ENCODE results near the gene FNDC3B.

FNDC3B gene

GRCh38 chr3:172449466-172450149 lies 410.2 kb downstream of the FNDC3B start:
- H3K4me3 ChIP-seq (ENCODE audit: low read length, poor library complexity, severe bottlenecking): no peak overlapping the region
- no peaks in the 10 kb centered on the region for H3K79me2 ChIP-seq (ENCODE audit: insufficient read depth, low read length)
- no peaks in the 10 kb centered on the region for H3K4me1 ChIP-seq (ENCODE audit: insufficient read depth, low read length, poor library complexity, severe bottlenecking)
- no peak for TF ChIP-seq EZH2phosphoT487 (IDR thresholded peaks at IDR 0.05; ENCODE audit: borderline replicate concordance)
- TF ChIP-seq, protein P1, sequence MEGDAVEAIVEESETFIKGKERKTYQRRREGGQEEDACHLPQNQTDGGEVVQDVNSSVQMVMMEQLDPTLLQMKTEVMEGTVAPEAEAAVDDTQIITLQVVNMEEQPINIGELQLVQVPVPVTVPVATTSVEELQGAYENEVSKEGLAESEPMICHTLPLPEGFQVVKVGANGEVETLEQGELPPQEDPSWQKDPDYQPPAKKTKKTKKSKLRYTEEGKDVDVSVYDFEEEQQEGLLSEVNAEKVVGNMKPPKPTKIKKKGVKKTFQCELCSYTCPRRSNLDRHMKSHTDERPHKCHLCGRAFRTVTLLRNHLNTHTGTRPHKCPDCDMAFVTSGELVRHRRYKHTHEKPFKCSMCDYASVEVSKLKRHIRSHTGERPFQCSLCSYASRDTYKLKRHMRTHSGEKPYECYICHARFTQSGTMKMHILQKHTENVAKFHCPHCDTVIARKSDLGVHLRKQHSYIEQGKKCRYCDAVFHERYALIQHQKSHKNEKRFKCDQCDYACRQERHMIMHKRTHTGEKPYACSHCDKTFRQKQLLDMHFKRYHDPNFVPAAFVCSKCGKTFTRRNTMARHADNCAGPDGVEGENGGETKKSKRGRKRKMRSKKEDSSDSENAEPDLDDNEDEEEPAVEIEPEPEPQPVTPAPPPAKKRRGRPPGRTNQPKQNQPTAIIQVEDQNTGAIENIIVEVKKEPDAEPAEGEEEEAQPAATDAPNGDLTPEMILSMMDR (conservative IDR thresholded peaks at IDR 0.05; ENCODE audit: low read length): no peak
- no peaks in the 10 kb centered on the region for H3K9me2 ChIP-seq (replicated peaks; ENCODE audit: low read depth, low read length)
- H4K20me1 ChIP-seq (ENCODE audit: insufficient read depth, low read length, poor library complexity, severe bottlenecking): no peaks in the 10 kb centered on the region
- H3K27me3 ChIP-seq (ENCODE audit: insufficient read depth, low read length, poor library complexity, severe bottlenecking): no peaks in the 10 kb centered on the region
- H2AFZ ChIP-seq (ENCODE audit: low read length): no peak overlapping the region
- no peaks in the 10 kb centered on the region for H3K9me3 ChIP-seq (ENCODE audit: insufficient read depth, low read depth, low read length)
- no peak overlapping the region for H3K4me2 ChIP-seq (ENCODE audit: low read depth, low read length, poor library complexity, severe bottlenecking)
- no peaks in the 10 kb centered on the region for H3F3A ChIP-seq (ENCODE audit: low read depth)
- H3K36me3 ChIP-seq (ENCODE audit: insufficient read depth, low read length): no peaks in the 10 kb centered on the region
- no peak overlapping the region for H3K9ac ChIP-seq (ENCODE audit: low read depth, low read length, poor library complexity, severe bottlenecking)

Data from Loucy (cell line).